ENCODE data around the gene GNG5. TPM values are rescaled to one million over a fixed set of nuclear protein-coding genes. Genes with fewer than 3 reads are reported as not detected.
"Not testable (repeated sequence)": the region's sequence is repeated elsewhere in the genome, so short reads cannot be mapped to it uniquely, and the experiment has no call there.

The GNG5 gene
- total and polyA plus RNA-seq, 7 donors: 38.4 to 221 (median 106) TPM

- no peaks in the 10 kb centered on the region for H3K9me3 ChIP-seq
- H3K27ac ChIP-seq: no peak overlapping the region
- WGBS, 2 donors: 97 to 98% methylated on average over 4 of the region's 4 CpGs
- TF ChIP-seq POLR2AphosphoS5 (IDR thresholded peaks at IDR 0.05) (no peak), POLR2A (IDR thresholded peaks at IDR 0.05) (no peak), EP300 (IDR thresholded peaks at IDR 0.05) (no peak), CTCF (IDR thresholded peaks at IDR 0.05) (no peak)
- H3K36me3 ChIP-seq: no peaks in the 10 kb centered on the region
- no peaks in the 10 kb centered on the region for H3K27me3 ChIP-seq
- DNase-seq: no peak
- H3K4me1 ChIP-seq: peaks cover 0 to 23% (median 13%) of the 10 kb centered on the region in 4 donors
- H3K4me3 ChIP-seq: no peak overlapping the region
- intact Hi-C loops (cut with DNase I): no loop called here
Observed at GRCh38 chr1:84509029-84509428, 2.6 kb upstream of the GNG5 start.

GRCh38 chr1:84508510-84508909 is 2.1 kb upstream of the GNG5 start:
- intact Hi-C loops (cut with DNase I): no loop called here
- Histone ChIP-seq H3K27me3 (no peaks in the 10 kb centered on the region), H3K9me3 (no peaks in the 10 kb centered on the region), H3K4me3 (no peak overlapping the region), H3K36me3 (no peaks in the 10 kb centered on the region), H3K4me1 (peaks cover 0 to 28% (median 18%) of the 10 kb centered on the region in 4 donors), H3K27ac (no peak overlapping the region)
- no peak for DNase-seq
- 99% methylated on average over 1 of the region's 1 CpG for WGBS, 2 donors
- no peak for TF ChIP-seq EP300 (IDR thresholded peaks at IDR 0.05)
- TF ChIP-seq CTCF (IDR thresholded peaks at IDR 0.05): no peak
- no peak for TF ChIP-seq POLR2AphosphoS5 (IDR thresholded peaks at IDR 0.05)
- TF ChIP-seq POLR2A (IDR thresholded peaks at IDR 0.05): no peak

GRCh38 chr1:84507887-84508286 is 1.5 kb upstream of the GNG5 start:
- H3K4me1 ChIP-seq: peaks cover 0 to 35% (median 25%) of the 10 kb centered on the region in 4 donors
- not testable (repeated sequence) for DNase-seq, H3K36me3 ChIP-seq, H3K27me3 ChIP-seq, H3K27ac ChIP-seq, H3K9me3 ChIP-seq, H3K4me3 ChIP-seq
- intact Hi-C loops (cut with DNase I): loop anchor here (2.0 kb wide), 3 partner anchors 33 to 183 kb away; partner anchors contain the start of genes CTBS and SSX2IP
- 88 to 94% methylated on average over 14 of the region's 14 CpGs for WGBS, 2 donors

GRCh38 chr1:84506729-84507453 is 510 bp upstream of the GNG5 start:
- Histone ChIP-seq H3K36me3 (no peaks in the 10 kb centered on the region), H3K4me1 (peaks cover 0 to 44% (median 32%) of the 10 kb centered on the region in 4 donors)
- no peak for TF ChIP-seq POLR2A (IDR thresholded peaks at IDR 0.05)
- no peak for TF ChIP-seq POLR2AphosphoS5 (IDR thresholded peaks at IDR 0.05)
- TF ChIP-seq EP300 (IDR thresholded peaks at IDR 0.05): no peak
- TF ChIP-seq CTCF (IDR thresholded peaks at IDR 0.05): no peak

GRCh38 chr1:84505493-84506001 is 834 bp downstream of the GNG5 start:
- Histone ChIP-seq H3K27me3 (no peaks in the 10 kb centered on the region), H3K4me1 (peaks cover 0 to 56% (median 38%) of the 10 kb centered on the region in 4 donors), H3K27ac (peak overlapping the region; percentile 92 to 97 (median 96)), H3K36me3 (peaks cover 0 to 13% (median 0%) of the 10 kb centered on the region in 4 donors), H3K4me3 (peak overlapping the region; percentile 71 to 79 (median 78)), H3K9me3 (no peaks in the 10 kb centered on the region)
- TF ChIP-seq CTCF (IDR thresholded peaks at IDR 0.05) (no peak), EP300 (IDR thresholded peaks at IDR 0.05) (no peak), POLR2AphosphoS5 (IDR thresholded peaks at IDR 0.05) (peak; percentile 2 to 41 (median 4))
- intact Hi-C loops (cut with DNase I): loop anchor here (1.0 to 2.0 kb wide), 5 partner anchors 27 to 185 kb away; partner anchors contain the start of genes CTBS, RPF1 and SSX2IP
- DNase-seq: peak; percentile 85
- 0% methylated on average over 47 of the region's 47 CpGs for WGBS, 2 donors

More at GRCh38 chr1:84506729-84507453, 510 bp upstream of the GNG5 start:
- peak overlapping the region; percentile 92 to 97 (median 96) for H3K27ac ChIP-seq
- DNase-seq: no peak
- H3K9me3 ChIP-seq: no peaks in the 10 kb centered on the region
- intact Hi-C loops (cut with DNase I): loop anchor here (2.0 kb wide), 3 partner anchors 34 to 184 kb away; partner anchors contain the start of genes CTBS and SSX2IP
- peak overlapping the region; percentile 71 to 79 (median 78) for H3K4me3 ChIP-seq
- no peaks in the 10 kb centered on the region for H3K27me3 ChIP-seq
- WGBS, 2 donors: 5 to 8% methylated on average over 26 of the region's 26 CpGs
